ENCODE data around the gene SMCO2. TPM values are rescaled to one million over a fixed set of nuclear protein-coding genes. Genes with fewer than 3 reads are reported as not detected.

Gene SMCO2
- total RNA-seq, 2 donors from 2014 or later: 0.31 to 1.0 TPM

- no peaks in the 10 kb centered on the region for H3K27me3 Mint-ChIP-seq (ENCODE audit: insufficient read depth)
- no peak for TF ChIP-seq CTCF (conservative IDR thresholded peaks at IDR 0.05)
- peaks cover 19% of the 10 kb centered on the region for H3K9me3 Mint-ChIP-seq
- Histone ChIP-seq H3K4me1 (ENCODE audit: control insufficient read depth, insufficient read depth, low read length) (no peaks in the 10 kb centered on the region), H3K4me3 (ENCODE audit: low read length) (no peak overlapping the region), H3K27ac (ENCODE audit: low read depth, low read length) (no peak overlapping the region), H3K27me3 (ENCODE audit: control insufficient read depth, insufficient read depth, low read length, poor library complexity, severe bottlenecking) (no peaks in the 10 kb centered on the region), H3K36me3 (ENCODE audit: control insufficient read depth, insufficient read depth, low read length) (no peaks in the 10 kb centered on the region), H3K9ac (ENCODE audit: extremely low read depth, low read length, poor library complexity, severe bottlenecking) (no peak overlapping the region), H3K9me3 (ENCODE audit: control insufficient read depth, low read length) (peaks cover 6% of the 10 kb centered on the region)
- no peak overlapping the region for H3K27ac Mint-ChIP-seq
- peaks cover 19% of the 10 kb centered on the region for H3K4me1 Mint-ChIP-seq
- peaks cover 4% of the 10 kb centered on the region for H3K36me3 Mint-ChIP-seq (ENCODE audit: low read depth)
- H3K4me3 Mint-ChIP-seq: no peak overlapping the region
- 97 to 98% methylated on average over 4 of the region's 4 CpGs for WGBS, 2 experiments (ENCODE audit: insufficient coverage in 1 of 2, insufficient read length in 1 of 2)
- DNase-seq: no peak
Observed at GRCh38 chr12:27431185-27431584, 15.4 kb upstream of the SMCO2 start.

DNA sequence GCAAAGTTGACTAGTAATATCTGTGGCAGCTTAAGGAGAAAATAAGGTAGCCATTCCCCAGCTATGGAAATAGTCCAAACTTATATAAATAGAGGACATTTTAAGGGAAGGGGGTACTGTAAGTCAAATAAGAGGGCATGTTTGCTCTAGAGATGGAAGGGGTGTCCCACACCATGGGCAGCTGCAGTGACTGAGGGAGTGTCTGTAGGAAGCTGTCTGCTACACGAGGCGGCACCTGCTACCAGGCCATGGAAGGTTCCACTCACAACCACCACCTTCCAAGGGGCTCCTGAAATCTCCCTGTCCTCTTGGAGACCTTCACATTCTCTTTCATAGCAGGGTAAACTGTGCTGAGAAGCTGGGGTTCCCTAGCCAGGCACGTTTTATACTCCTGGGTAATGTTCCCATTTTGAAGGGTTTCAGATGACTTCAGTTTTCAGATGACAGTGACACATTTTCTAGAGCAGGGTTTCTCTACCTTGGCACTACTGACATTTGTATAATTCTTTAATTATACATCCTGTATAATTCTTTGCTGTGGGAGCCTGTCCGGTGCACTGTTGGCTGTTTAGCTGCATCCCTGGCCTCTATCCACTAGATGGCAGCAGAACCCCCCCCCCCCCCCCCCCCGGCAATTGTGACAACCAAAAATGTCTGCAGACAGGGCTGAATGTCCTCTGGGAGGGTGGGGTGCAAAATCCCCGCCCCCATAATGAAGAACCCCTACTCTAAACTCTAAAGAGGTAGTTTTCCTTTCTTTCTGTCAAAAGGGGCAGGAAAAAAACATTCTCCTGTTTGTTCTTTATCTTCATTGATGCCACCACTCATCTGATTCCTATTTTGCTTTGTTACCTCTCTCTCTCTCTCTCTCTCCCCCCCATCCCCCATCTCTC, 11.6 kb upstream of the SMCO2 start:
- H3K36me3 Mint-ChIP-seq (ENCODE audit: low read depth): peaks cover 3% of the 10 kb centered on the region

GRCh38 chr12:27436029-27436428, 10.5 kb upstream of the SMCO2 start:
- peaks cover 21% of the 10 kb centered on the region for H3K9me3 Mint-ChIP-seq
- Histone ChIP-seq H3K4me3 (ENCODE audit: low read length) (no peak overlapping the region), H3K27ac (ENCODE audit: low read depth, low read length) (no peak overlapping the region), H3K9me3 (ENCODE audit: control insufficient read depth, low read length) (peaks cover 6% of the 10 kb centered on the region), H3K9ac (ENCODE audit: extremely low read depth, low read length, poor library complexity, severe bottlenecking) (no peak overlapping the region), H3K4me1 (ENCODE audit: control insufficient read depth, insufficient read depth, low read length) (no peaks in the 10 kb centered on the region), H3K36me3 (ENCODE audit: control insufficient read depth, insufficient read depth, low read length) (no peaks in the 10 kb centered on the region), H3K27me3 (ENCODE audit: control insufficient read depth, insufficient read depth, low read length, poor library complexity, severe bottlenecking) (no peaks in the 10 kb centered on the region)
- no peak overlapping the region for H3K4me3 Mint-ChIP-seq
- peaks cover 3% of the 10 kb centered on the region for H3K36me3 Mint-ChIP-seq (ENCODE audit: low read depth)
- no peak for TF ChIP-seq CTCF (conservative IDR thresholded peaks at IDR 0.05)
- H3K27ac Mint-ChIP-seq: peak overlapping the region; percentile 15
- peaks cover 39% of the 10 kb centered on the region for H3K4me1 Mint-ChIP-seq
- no peaks in the 10 kb centered on the region for H3K27me3 Mint-ChIP-seq (ENCODE audit: insufficient read depth)
- DNase-seq: peak; percentile 80

More for the DNA sequence above, 11.6 kb upstream of the SMCO2 start:
- peak; percentile 66 for DNase-seq
- Histone ChIP-seq H3K9me3 (ENCODE audit: control insufficient read depth, low read length) (peaks cover 6% of the 10 kb centered on the region), H3K27me3 (ENCODE audit: control insufficient read depth, insufficient read depth, low read length, poor library complexity, severe bottlenecking) (no peaks in the 10 kb centered on the region), H3K36me3 (ENCODE audit: control insufficient read depth, insufficient read depth, low read length) (no peaks in the 10 kb centered on the region), H3K27ac (ENCODE audit: low read depth, low read length) (no peak overlapping the region), H3K4me1 (ENCODE audit: control insufficient read depth, insufficient read depth, low read length) (no peaks in the 10 kb centered on the region), H3K9ac (ENCODE audit: extremely low read depth, low read length, poor library complexity, severe bottlenecking) (no peak overlapping the region), H3K4me3 (ENCODE audit: low read length) (no peak overlapping the region)
- Mint-ChIP-seq H3K9me3 (peaks cover 21% of the 10 kb centered on the region), H3K27me3 (ENCODE audit: insufficient read depth) (no peaks in the 10 kb centered on the region), H3K4me1 (peaks cover 36% of the 10 kb centered on the region), H3K27ac (peak overlapping the region; percentile 15), H3K4me3 (no peak overlapping the region)
- TF ChIP-seq CTCF (conservative IDR thresholded peaks at IDR 0.05): peak; percentile 78
- WGBS, 2 experiments (ENCODE audit: insufficient coverage in 1 of 2, insufficient read length in 1 of 2): 76 to 90% methylated on average over 1 to 4 of the region's 6 CpGs

Measured in endodermal cell (in vitro differentiated cells).